ENCODE measurements around the gene GGCT. TPM values are rescaled to one million over a fixed set of nuclear protein-coding genes. Genes with fewer than 3 reads are reported as not detected.

Gene GGCT
- total and polyA plus RNA-seq, 2 of the 8 experiments (the other 6 are each of a cell fraction or from before 2014, with no cell fraction given), result 50.0 to 129 TPM

DNA sequence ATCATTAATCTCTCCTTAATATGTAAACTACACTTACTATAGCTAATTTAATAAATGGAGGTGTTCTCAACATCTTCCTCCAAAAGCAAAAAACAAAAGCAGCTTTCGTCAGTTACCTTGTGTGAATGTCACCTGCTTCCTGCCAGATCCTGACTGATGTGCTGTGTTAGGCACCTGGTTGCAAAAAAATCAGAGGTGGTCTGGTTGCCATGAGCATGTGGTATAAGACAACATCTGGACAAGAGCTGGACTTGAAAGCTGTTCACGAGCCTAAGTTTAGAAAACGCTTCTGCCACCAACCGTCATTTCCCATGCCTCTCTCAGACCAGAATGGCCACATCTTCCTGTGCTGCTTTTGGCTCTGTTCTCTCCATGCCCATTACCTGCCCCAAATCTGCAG is 42.0 kb upstream of the GGCT start (continued):
- TF ChIP-seq, protein P1, sequence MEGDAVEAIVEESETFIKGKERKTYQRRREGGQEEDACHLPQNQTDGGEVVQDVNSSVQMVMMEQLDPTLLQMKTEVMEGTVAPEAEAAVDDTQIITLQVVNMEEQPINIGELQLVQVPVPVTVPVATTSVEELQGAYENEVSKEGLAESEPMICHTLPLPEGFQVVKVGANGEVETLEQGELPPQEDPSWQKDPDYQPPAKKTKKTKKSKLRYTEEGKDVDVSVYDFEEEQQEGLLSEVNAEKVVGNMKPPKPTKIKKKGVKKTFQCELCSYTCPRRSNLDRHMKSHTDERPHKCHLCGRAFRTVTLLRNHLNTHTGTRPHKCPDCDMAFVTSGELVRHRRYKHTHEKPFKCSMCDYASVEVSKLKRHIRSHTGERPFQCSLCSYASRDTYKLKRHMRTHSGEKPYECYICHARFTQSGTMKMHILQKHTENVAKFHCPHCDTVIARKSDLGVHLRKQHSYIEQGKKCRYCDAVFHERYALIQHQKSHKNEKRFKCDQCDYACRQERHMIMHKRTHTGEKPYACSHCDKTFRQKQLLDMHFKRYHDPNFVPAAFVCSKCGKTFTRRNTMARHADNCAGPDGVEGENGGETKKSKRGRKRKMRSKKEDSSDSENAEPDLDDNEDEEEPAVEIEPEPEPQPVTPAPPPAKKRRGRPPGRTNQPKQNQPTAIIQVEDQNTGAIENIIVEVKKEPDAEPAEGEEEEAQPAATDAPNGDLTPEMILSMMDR (IDR thresholded peaks at IDR 0.05; ENCODE audit: control extremely low read depth in 1 of 3, insufficient read depth in 1 of 3, low read depth in 1 of 3, low read length in 3 of 3), result no peak
- no peak for TF ChIP-seq GTF2F1 (IDR thresholded peaks at IDR 0.05; ENCODE audit: borderline replicate concordance, low read depth, low read length)
- TF ChIP-seq TBP (IDR thresholded peaks at IDR 0.05; ENCODE audit: low read depth, low read length), result no peak

Measured in H1 (cell line).